Brain microvascular endothelial cell (primary cell): ENCODE results near the gene COL28A1.

ENCODE experiments used
- DNase-seq: peaks from one replicate; pipeline ENCODE4 v3.0.0-alpha.2; 2020
- H3K27ac ChIP-seq: fragments of 250-450 bp; sonication (Bioruptor Pico); 2 replicates; pipeline ENCODE4 v1.5.1; 2020; ENCODE audit warnings: mild to moderate bottlenecking, moderate library complexity
- H3K27me3 ChIP-seq: fragments of 250-450 bp; sonication (Bioruptor Pico); replicated peaks from 2 replicates; pipeline ENCODE4 v1.5.1; 2020; ENCODE audit warnings: mild to moderate bottlenecking
- H3K36me3 ChIP-seq: fragments of 250-450 bp; sonication (Bioruptor Pico); replicated peaks from 2 replicates; pipeline ENCODE4 v1.5.1; 2020; ENCODE audit warnings: mild to moderate bottlenecking
- H3K4me3 ChIP-seq: 2 replicates; pipeline ENCODE4 v1.5.1; 2011; ENCODE audit warnings: low read depth, mild to moderate bottlenecking, control low read depth, low read length, moderate library complexity
- CTCF ChIP-seq: IDR thresholded peaks from 2 replicates; pipeline ENCODE4 v1.5.1; 2011; ENCODE audit warnings: low read depth, mild to moderate bottlenecking, moderate library complexity, low read length, control low read depth, inconsistent platforms; ENCODE audit errors: missing control alignments
- in situ Hi-C: cut with HindIII; loops from 2 replicates; pipeline ENCODE4 v1.10.0; 2017; ENCODE audit warnings: low sequenced_read_pairs, low pct_ligation_motif_present

Gene COL28A1

GRCh38 chr7:7504910-7505704 lies 30.6 kb downstream of the COL28A1 start:
- Histone ChIP-seq H3K27me3 (no peaks in the 10 kb centered on the region), H3K27ac (no peak overlapping the region), H3K4me3 (no peak overlapping the region), H3K36me3 (no peaks in the 10 kb centered on the region)
- TF ChIP-seq CTCF: no peak
- in situ Hi-C loops: no loop called here
- DNase-seq: no peak

GRCh38 chr7:7499892-7500291 lies 35.8 kb downstream of the COL28A1 start:
- TF ChIP-seq CTCF: no peak
- H3K27me3 ChIP-seq: no peaks in the 10 kb centered on the region
- DNase-seq: no peak
- no peaks in the 10 kb centered on the region for H3K36me3 ChIP-seq
- no peak overlapping the region for H3K27ac ChIP-seq
- in situ Hi-C loops: no loop called here
- no peak overlapping the region for H3K4me3 ChIP-seq

DNA sequence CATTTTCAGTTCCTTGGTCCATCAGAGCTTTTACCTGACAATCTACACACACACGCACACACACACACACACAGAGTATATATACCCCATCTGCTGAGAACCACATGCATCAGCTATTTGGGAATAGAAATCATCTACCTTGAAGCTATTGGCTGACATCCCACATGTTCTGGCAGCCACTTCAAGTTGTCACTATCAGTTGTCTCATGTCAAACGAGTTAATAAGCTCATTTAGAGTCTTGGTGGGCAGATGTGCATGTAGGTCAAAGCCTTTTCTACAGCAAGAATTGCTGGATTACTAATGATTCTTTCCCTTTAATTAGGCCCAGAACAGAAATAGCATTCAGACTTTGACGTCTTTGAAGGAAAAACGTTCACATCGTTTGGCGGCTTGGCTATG lies 36.8 kb downstream of the COL28A1 start:
- Histone ChIP-seq H3K27me3 (no peaks in the 10 kb centered on the region), H3K4me3 (no peak overlapping the region), H3K27ac (no peak overlapping the region), H3K36me3 (no peaks in the 10 kb centered on the region)
- no peak for DNase-seq
- TF ChIP-seq CTCF: no peak
- in situ Hi-C loops: no loop called here

DNA sequence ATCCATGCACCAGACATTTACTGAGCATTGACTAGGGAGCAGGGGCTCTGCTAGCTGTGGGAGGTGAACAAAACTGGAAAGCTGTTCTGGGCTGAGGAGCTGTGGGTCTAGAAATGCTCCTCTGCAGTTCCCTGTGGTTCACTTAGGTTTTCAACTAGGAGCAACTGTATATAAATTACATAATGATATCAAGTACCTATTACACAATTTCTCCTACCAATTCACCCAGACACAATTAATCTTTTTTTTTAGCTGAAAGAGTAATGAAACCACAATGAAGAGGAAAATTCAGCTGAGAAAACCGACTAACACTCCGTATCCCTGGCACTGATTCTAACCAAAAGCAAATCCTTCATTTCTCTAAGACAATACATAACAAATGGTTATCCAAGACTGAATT lies 39.4 kb downstream of the COL28A1 start:
- H3K27ac ChIP-seq: no peak overlapping the region
- no peaks in the 10 kb centered on the region for H3K27me3 ChIP-seq
- in situ Hi-C loops: no loop called here
- DNase-seq: no peak
- no peak for TF ChIP-seq CTCF
- H3K36me3 ChIP-seq: no peaks in the 10 kb centered on the region
- no peak overlapping the region for H3K4me3 ChIP-seq

DNA sequence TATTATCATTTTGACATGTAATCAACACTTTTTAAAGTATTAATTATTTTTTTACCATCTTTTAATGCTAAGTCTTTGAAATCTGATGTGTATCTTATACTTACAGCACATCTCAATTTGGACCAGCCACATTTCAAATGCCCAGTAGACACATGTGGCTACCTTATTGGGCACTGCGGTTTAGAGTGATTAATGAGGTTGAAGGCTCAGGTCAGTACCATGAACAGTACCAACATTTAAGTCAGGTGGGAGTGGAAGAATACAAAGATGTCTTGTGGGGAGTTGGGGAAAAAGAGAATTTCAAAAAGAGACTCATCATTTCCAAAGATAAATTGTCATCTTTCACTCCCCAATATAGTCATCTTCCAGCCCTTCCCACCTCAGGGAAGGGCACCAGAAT lies 40.5 kb downstream of the COL28A1 start:
- H3K4me3 ChIP-seq: no peak overlapping the region
- in situ Hi-C loops: no loop called here
- no peak overlapping the region for H3K27ac ChIP-seq
- no peak for TF ChIP-seq CTCF
- no peak for DNase-seq
- no peaks in the 10 kb centered on the region for H3K27me3 ChIP-seq
- H3K36me3 ChIP-seq: no peaks in the 10 kb centered on the region

GRCh38 chr7:7491044-7491443 lies 44.6 kb downstream of the COL28A1 start:
- in situ Hi-C loops: no loop called here
- peak; percentile 10 for DNase-seq
- H3K4me3 ChIP-seq: no peak overlapping the region
- H3K27me3 ChIP-seq: no peaks in the 10 kb centered on the region
- H3K27ac ChIP-seq: no peak overlapping the region
- no peaks in the 10 kb centered on the region for H3K36me3 ChIP-seq
- no peak for TF ChIP-seq CTCF
